GM18873 (cell line): ENCODE results near the gene GLS2.
"Not testable (repeated sequence)": the region's sequence is repeated elsewhere in the genome, so short reads cannot be mapped to it uniquely, and the experiment has no call there.

Experiments
- ATAC-seq: cut with Tn5 transposase; IDR thresholded peaks from one replicate; pipeline ENCODE4 v1.9.1; 2021; ENCODE audit warnings: mild to moderate bottlenecking, moderate library complexity, moderate number of reproducible peaks; ENCODE audit not compliant: unreplicated experiment, low FRiP score

The GLS2 gene

GRCh38 chr12:56493409-56494105 is 5.6 kb upstream of the GLS2 start:
- ATAC-seq: not testable (repeated sequence)

- ATAC-seq: no peak
Observed at GRCh38 chr12:56490360-56490759, 2.4 kb upstream of the GLS2 start.

GRCh38 chr12:56487448-56488040 is 417 bp downstream of the GLS2 start:
- ATAC-seq: peak; percentile 14

GRCh38 chr12:56486694-56487093 is 1.3 kb downstream of the GLS2 start:
- no peak for ATAC-seq

- no peak for ATAC-seq
Observed at GRCh38 chr12:56484566-56484965, 3.4 kb downstream of the GLS2 start.

GRCh38 chr12:56479625-56480024 is 8.3 kb downstream of the GLS2 start:
- no peak for ATAC-seq

- ATAC-seq: no peak
Observed at GRCh38 chr12:56477521-56478225, 10.3 kb downstream of the GLS2 start.

- no peak for ATAC-seq
Observed at GRCh38 chr12:56476972-56477432, 11.0 kb downstream of the GLS2 start.

- ATAC-seq: no peak
Observed at GRCh38 chr12:56476143-56476542, 11.8 kb downstream of the GLS2 start.

- no peak for ATAC-seq
Observed at GRCh38 chr12:56474389-56474788, 13.6 kb downstream of the GLS2 start.

- no peak for ATAC-seq
Observed at GRCh38 chr12:56469007-56469930, 18.7 kb downstream of the GLS2 start.

- ATAC-seq: peak; percentile 73
Observed at GRCh38 chr12:56468216-56469006, 19.6 kb downstream of the GLS2 start, which contains the start of gene SPRYD4. SPRYD4 (plus strand) TSS chr12:56468578; CDS start chr12:56468592, 14 bp downstream.

GRCh38 chr12:56462565-56462964 is 25.4 kb downstream of the GLS2 start:
- ATAC-seq: no peak

GRCh38 chr12:56461235-56462159 is 26.5 kb downstream of the GLS2 start:
- no peak for ATAC-seq

- no peak for ATAC-seq
Observed at GRCh38 chr12:56457817-56458216, 30.1 kb downstream of the GLS2 start.

- no peak for ATAC-seq
Observed at GRCh38 chr12:56454557-56454956, 33.4 kb downstream of the GLS2 start, which contains the start of gene MIP. MIP (minus strand) TSS chr12:56454657; CDS start chr12:56454613, 44 bp downstream.

GRCh38 chr12:56451147-56451546 is 36.8 kb downstream of the GLS2 start:
- no peak for ATAC-seq

GRCh38 chr12:56450241-56450640 is 37.7 kb downstream of the GLS2 start:
- no peak for ATAC-seq

GRCh38 chr12:56449622-56449984 is 38.4 kb downstream of the GLS2 start:
- no peak for ATAC-seq
